HepG2 (cell line): Measurements from ENCODE around the gene ANKRD40. TPM values are rescaled to one million over a fixed set of nuclear protein-coding genes. Genes with fewer than 3 reads are reported as not detected.
A peak's percentile ranks its signal among the peaks of the same experiment; 100 is the strongest.

Experiments used
- ATAC-seq: fragments of 200-7000 bp; cut with Tn5 transposase; 3 replicates; pipeline ENCODE4 v1.9.1; 2020; ENCODE audit warnings: mild to moderate bottlenecking, moderate library complexity
- BruUV-seq: library from RNA; stranded (reverse); fragments of 400-500 nt; replicated peaks from 2 replicates; lab custom pipeline; 2021; lab: Mats Ljungman, UMichigan
- CTCF ChIA-PET: fragments of 300-600 bp; formaldehyde crosslinking; extraction: SDS; loops from one replicate; lab custom pipeline; 2021; ENCODE audit warnings: low total read pairs, inconsistent platforms, low intra/inter-chr PET ratio; lab: Yijun Ruan, JAX
- POLR2A ChIA-PET: fragments of 350-600 bp; sonication (Branson Sonifier 250); formaldehyde crosslinking; loops from one replicate; lab custom pipeline; 2020; ENCODE audit warnings: antibody characterized with exemption, inconsistent platforms; lab: Yijun Ruan, JAX
- DNase-seq: peaks from one replicate; pipeline ENCODE4 v3.0.0-alpha.2; 2015; ENCODE audit warnings: low spot score
- FAIRE-seq: peaks from 3 replicates; lab custom pipeline; 2011; peaks lifted over from hg19 to GRCh38; lab: Jason Lieb, UNC
- H2AFZ ChIP-seq: one replicate; pipeline ENCODE4 v1.6.1; 2011; ENCODE audit warnings: low read length, inconsistent platforms
- H3K27ac ChIP-seq: fragments of 300-600 bp; 3 replicates; pipeline ENCODE4 v1.8.0; 2011; ENCODE audit warnings: mixed run types, mild to moderate bottlenecking, mixed read lengths, low read length, inconsistent platforms; ENCODE audit not compliant: insufficient read depth; ENCODE audit errors: extremely low read length
- H3K27me3 ChIP-seq, 2 experiments: fragments of 200-600 bp in 1 of 2; 2 replicates in 1 of 2; 3 replicates in 1 of 2; pipeline versions ENCODE4 v1.6.0 to v1.8.0; 2011; ENCODE audit warnings: low read length in 2 of 2, mild to moderate bottlenecking in 2 of 2, moderate library complexity in 2 of 2, inconsistent platforms in 1 of 2; ENCODE audit not compliant: insufficient read depth in 2 of 2, control insufficient read depth in 1 of 2
- H3K36me3 ChIP-seq, 2 experiments: fragments of 200-600 bp in 1 of 2; replicated peaks in 1 of 2; 2 replicates in 1 of 2; 3 replicates in 1 of 2; pipeline versions ENCODE4 v1.5.1 to v1.8.0; 2011; ENCODE audit warnings: low read length in 2 of 2, inconsistent platforms in 1 of 2; ENCODE audit not compliant: insufficient read depth in 2 of 2, control insufficient read depth in 1 of 2
- H3K4me1 ChIP-seq: 2 replicates; pipeline ENCODE4 v1.5.1; 2012; ENCODE audit warnings: low read length, inconsistent platforms; ENCODE audit not compliant: insufficient read depth
- H3K4me2 ChIP-seq: 2 replicates; pipeline ENCODE4 v1.6.0; 2011; ENCODE audit warnings: low read depth, low read length, inconsistent platforms
- H3K4me3 ChIP-seq, 3 experiments: fragments of 200-600 bp in 1 of 3; sonication (generic), shearing (Covaris generic) in 1 of 3; replicated peaks in 1 of 3; 2 replicates each; pipeline ENCODE4 v1.5.1; 2011 to 2016; ENCODE audit warnings: low read length in 3 of 3, inconsistent platforms in 2 of 3, low read depth in 2 of 3, mild to moderate bottlenecking in 2 of 3, control low read depth in 1 of 3, mixed read lengths in 1 of 3; ENCODE audit not compliant: insufficient read depth in 1 of 3
- H3K79me2 ChIP-seq: one replicate; pipeline ENCODE4 v1.6.1; 2011; ENCODE audit warnings: low read length, inconsistent platforms; ENCODE audit not compliant: insufficient read depth
- H3K9ac ChIP-seq: 2 replicates; pipeline ENCODE4 v1.6.0; 2011; ENCODE audit warnings: mild to moderate bottlenecking, low read depth, low read length, inconsistent platforms; ENCODE audit not compliant: insufficient read depth
- H3K9me3 ChIP-seq: 2 replicates; pipeline ENCODE4 v1.5.1; 2012; ENCODE audit warnings: mild to moderate bottlenecking, low read length
- H4K20me1 ChIP-seq: 2 replicates; pipeline ENCODE4 v1.6.0; 2011; ENCODE audit warnings: inconsistent platforms, mild to moderate bottlenecking, low read length, moderate library complexity; ENCODE audit not compliant: insufficient read depth
- ARID2 ChIP-seq: sonication (generic); formaldehyde crosslinking; IDR thresholded peaks from 2 replicates; pipeline ENCODE4 v1.8.1; 2022; ENCODE audit warnings: mild to moderate bottlenecking, missing genetic modification reagents, borderline replicate concordance
- DZIP1 ChIP-seq: sonication (generic); formaldehyde crosslinking; IDR thresholded peaks from 2 replicates; pipeline ENCODE4 v1.5.0; 2020; ENCODE audit warnings: mild to moderate bottlenecking, missing genetic modification reagents
- EP300 ChIP-seq, 3 experiments: sonication (generic) in 1 of 3; formaldehyde crosslinking in 1 of 3; IDR thresholded peaks; 2 replicates each; pipeline versions ENCODE4 v1.5.1 to v1.6.1; 2011 to 2020; ENCODE audit warnings: low read depth in 2 of 3, low read length in 2 of 3, borderline replicate concordance in 1 of 3, improper control_type of control experiment in 1 of 3, mild to moderate bottlenecking in 1 of 3, missing genetic modification reagents in 1 of 3, moderate library complexity in 1 of 3
- MAZ ChIP-seq, 2 experiments: sonication (generic) in 1 of 2; formaldehyde crosslinking in 1 of 2; IDR thresholded peaks; 2 replicates each; pipeline versions ENCODE4 v1.5.0 to v1.6.1; 2012 to 2020; ENCODE audit warnings: low read depth in 2 of 2, mild to moderate bottlenecking in 2 of 2, borderline replicate concordance in 1 of 2, improper control_type of control experiment in 1 of 2, low read length in 1 of 2, missing genetic modification reagents in 1 of 2, moderate library complexity in 1 of 2
- NFIB ChIP-seq: sonication (generic); formaldehyde crosslinking; IDR thresholded peaks from 2 replicates; pipeline ENCODE4 v1.9.0; 2021; ENCODE audit warnings: missing genetic modification reagents, mild to moderate bottlenecking, borderline replicate concordance
- NFKB2 ChIP-seq: sonication (generic); formaldehyde crosslinking; IDR thresholded peaks from 2 replicates; pipeline ENCODE4 v1.4.0; 2020; ENCODE audit warnings: missing genetic modification reagents, borderline replicate concordance
- RBAK ChIP-seq: sonication (generic); formaldehyde crosslinking; IDR thresholded peaks from 2 replicates; pipeline ENCODE4 v1.5.1; 2020; ENCODE audit warnings: mild to moderate bottlenecking, missing genetic modification reagents
- SAP130 ChIP-seq: IDR thresholded peaks from 2 replicates; pipeline ENCODE4 v1.6.1; 2016; ENCODE audit warnings: low read depth
- U2AF1 ChIP-seq: fragments of 200-400 bp; formaldehyde crosslinking; optimal IDR thresholded peaks from 2 replicates; pipeline ENCODE3; 2017; ENCODE audit warnings: mild to moderate bottlenecking, low read depth, low read length
- WIZ ChIP-seq: sonication (generic); formaldehyde crosslinking; IDR thresholded peaks from 2 replicates; pipeline ENCODE4 v1.5.1; 2020; ENCODE audit warnings: mild to moderate bottlenecking, missing genetic modification reagents
- ZBTB43 ChIP-seq: sonication (generic); formaldehyde crosslinking; conservative IDR thresholded peaks from 2 replicates; pipeline ENCODE4 v1.4.0; 2020; ENCODE audit warnings: missing genetic modification reagents
- ZFAT ChIP-seq: sonication (generic); formaldehyde crosslinking; conservative IDR thresholded peaks from 2 replicates; pipeline ENCODE4 v1.8.1; 2023; ENCODE audit warnings: missing genetic modification reagents, inconsistent platforms
- ZNF468 ChIP-seq: sonication (generic); formaldehyde crosslinking; IDR thresholded peaks from 2 replicates; pipeline ENCODE4 v1.8.0; 2022; ENCODE audit warnings: mild to moderate bottlenecking, moderate library complexity, missing genetic modification reagents
- ZNF629 ChIP-seq: sonication (generic); formaldehyde crosslinking; conservative IDR thresholded peaks from 2 replicates; pipeline ENCODE4 v1.5.0; 2020; ENCODE audit warnings: missing genetic modification reagents
- ZNF674 ChIP-seq: sonication (generic); formaldehyde crosslinking; IDR thresholded peaks from 2 replicates; pipeline ENCODE4 v1.5.0; 2020; ENCODE audit warnings: low read depth, mild to moderate bottlenecking, missing genetic modification reagents
- ZNF7 ChIP-seq: IDR thresholded peaks from 2 replicates; pipeline ENCODE4 v1.6.1; 2016; ENCODE audit warnings: missing biosample characterization, missing genetic modification reagents
- ZNF720 ChIP-seq: sonication (generic); formaldehyde crosslinking; IDR thresholded peaks from 2 replicates; pipeline ENCODE4 v1.4.0; 2020; ENCODE audit warnings: missing genetic modification reagents
- ZNF841 ChIP-seq: sonication (generic); formaldehyde crosslinking; IDR thresholded peaks from 2 replicates; pipeline ENCODE4 v1.8.1; 2023; ENCODE audit warnings: missing genetic modification reagents, borderline replicate concordance
- ZSCAN22 ChIP-seq: sonication (generic); formaldehyde crosslinking; IDR thresholded peaks from 2 replicates; pipeline ENCODE4 v1.4.0; 2020; ENCODE audit warnings: mild to moderate bottlenecking, missing genetic modification reagents
- WGBS: methylation state at CpG from one replicate; pipeline ENCODE4 v1.1.6; 2017; ENCODE audit warnings: low lambda C conversion rate; 5-methylcytosine and 5-hydroxymethylcytosine counted together
- in situ Hi-C: cut with HindIII; loops from 2 replicates; pipeline ENCODE4 v1.10.0; 2017; ENCODE audit warnings: low pct_unique_long_range_greater_than_20kb; ENCODE audit not compliant: extremely low pct_ligation_motif_present
- intact Hi-C: fragments of 100-400 bp; cut with micrococcal nuclease; formaldehyde crosslinking; loops from one replicate; pipeline ENCODE4 v1.10.0; 2022; ENCODE audit not compliant: unreplicated experiment
- polyA plus RNA-seq, 8 experiments: library from polyadenylated mRNA; depleted of rRNA in 3 of 8; stranded (reverse) in 7 of 8; unstranded in 1 of 8; fragments of >200 nt; fragmentation: Illumina TruSeq in 4 of 8; extraction: Trizol in 4 of 8; gene quantifications; 2 replicates each; pipeline versions ENCODE4 v1.2.1 to v1.2.3, GENCODE V29; 2011 to 2016; ENCODE audit warnings: low read depth in 4 of 8, missing spikeins in 1 of 8, mixed read lengths in 1 of 8; ENCODE audit not compliant: insufficient read depth in 1 of 8
- total RNA-seq, 5 experiments: library from RNA; depleted of rRNA; stranded (reverse); fragments of >200 nt; fragmentation: Illumina TruSeq; extraction: Trizol; gene quantifications; 2 replicates each; pipeline ENCODE4 v1.2.3, GENCODE V29; 2016; ENCODE audit warnings: low read depth in 1 of 5

The ANKRD40 gene
- total and polyA plus RNA-seq, 2 of the 13 experiments (the other 11 are each of a cell fraction or from before 2014, with no cell fraction given) = 35.0 to 46.4 TPM

GRCh38 chr17:50719924-50720794 is 12.4 kb upstream of the ANKRD40 start:
- WGBS = under 1% methylated on average over 25 of the region's 25 CpGs
- Histone ChIP-seq H3K4me2 (peak overlapping the region; percentile 95), H4K20me1 (peaks cover 55% of the 10 kb centered on the region), H3K9me3 (no peaks in the 10 kb centered on the region), H3K36me3 (peaks cover 0 to 1% of the 10 kb centered on the region in 2 experiments; a peak in 1 of 5 replicates), H3K27me3 (no peaks in the 10 kb centered on the region), H3K4me1 (peaks cover 70% of the 10 kb centered on the region), H2AFZ (no peak overlapping the region), H3K9ac (peak overlapping the region; percentile 97), H3K4me3 (peak overlapping the region; percentile 82 to 96 (median 94)), H3K79me2 (peaks cover 57% of the 10 kb centered on the region), H3K27ac (peak overlapping the region; percentile 95)
- FAIRE-seq (no peak), DNase-seq (no peak), ATAC-seq (no peak)
- in situ Hi-C loops = no loop called here
- CTCF ChIA-PET = no interaction called here
- intact Hi-C loops = no loop called here
- POLR2A ChIA-PET = interaction anchor here (0.7 to 4.2 kb wide), 37 partner anchors 8 to 510 kb away, joined by 3 to 54 read pairs (median 5); partner anchors contain the start of genes ANKRD40, CACNA1G and TOB1
- TSS peak; percentile 64 for BruUV-seq
- no peak for TF ChIP-seq ZSCAN22 (CRISPR knock-in tag)
- TF ChIP-seq SAP130 (CRISPR knock-in tag) = 0 out of 2 replicates have a peak, but pooled peaks have one; percentile 18
- no peak for TF ChIP-seq ZBTB43 (CRISPR knock-in tag)
- no peak for TF ChIP-seq ZNF7 (CRISPR knock-in tag)
- no peak for TF ChIP-seq NFKB2
- TF ChIP-seq DZIP1 (CRISPR knock-in tag) = no peak
- 0 out of 2 replicates have a peak, but pooled peaks have one; percentile 12 for TF ChIP-seq ZNF841 (CRISPR knock-in tag)
- TF ChIP-seq ZNF629 (CRISPR knock-in tag) = 0 out of 2 replicates have a peak, but pooled peaks have one; percentile 4
- 0 out of 2 replicates have a peak, but pooled peaks have one; percentile 0 for TF ChIP-seq ZNF674 (CRISPR knock-in tag)
- 0 out of 2 replicates have a peak, but pooled peaks have one; percentile 16 for TF ChIP-seq ZNF468 (CRISPR knock-in tag)
- TF ChIP-seq ZFAT (CRISPR knock-in tag) = 0 out of 2 replicates have a peak, but pooled peaks have one; percentile 9
- TF ChIP-seq ARID2 (CRISPR knock-in tag) = 0 out of 2 replicates have a peak, but pooled peaks have one; percentile 7
- no peak for TF ChIP-seq RBAK
- TF ChIP-seq WIZ (CRISPR knock-in tag) = no peak
- TF ChIP-seq NFIB (CRISPR knock-in tag) = no peak
- peak in 1 of 2 experiments; percentile 2; a peak in 1 of 4 replicates for TF ChIP-seq EP300 (IDR thresholded peaks at IDR 0.05; ENCODE audit: low read depth in 2 of 2, low read length in 2 of 2)
- TF ChIP-seq EP300 (CRISPR knock-in tag; IDR thresholded peaks at IDR 0.05; ENCODE audit: borderline replicate concordance) = no peak
- no peak for TF ChIP-seq U2AF1
- no peak for TF ChIP-seq ZNF720 (CRISPR knock-in tag)
- TF ChIP-seq MAZ (IDR thresholded peaks at IDR 0.05; ENCODE audit: borderline replicate concordance, low read depth, low read length) = 0 out of 2 replicates have a peak, but pooled peaks have one; percentile 13
- no peak for TF ChIP-seq MAZ (CRISPR knock-in tag; IDR thresholded peaks at IDR 0.05; ENCODE audit: low read depth)
